ENCODE data around the gene FIS1. TPM values are rescaled to one million over a fixed set of nuclear protein-coding genes. Genes with fewer than 3 reads are reported as not detected.

Gene FIS1
- total RNA-seq, 1 donor from 2014 or later, result 147 TPM

DNA sequence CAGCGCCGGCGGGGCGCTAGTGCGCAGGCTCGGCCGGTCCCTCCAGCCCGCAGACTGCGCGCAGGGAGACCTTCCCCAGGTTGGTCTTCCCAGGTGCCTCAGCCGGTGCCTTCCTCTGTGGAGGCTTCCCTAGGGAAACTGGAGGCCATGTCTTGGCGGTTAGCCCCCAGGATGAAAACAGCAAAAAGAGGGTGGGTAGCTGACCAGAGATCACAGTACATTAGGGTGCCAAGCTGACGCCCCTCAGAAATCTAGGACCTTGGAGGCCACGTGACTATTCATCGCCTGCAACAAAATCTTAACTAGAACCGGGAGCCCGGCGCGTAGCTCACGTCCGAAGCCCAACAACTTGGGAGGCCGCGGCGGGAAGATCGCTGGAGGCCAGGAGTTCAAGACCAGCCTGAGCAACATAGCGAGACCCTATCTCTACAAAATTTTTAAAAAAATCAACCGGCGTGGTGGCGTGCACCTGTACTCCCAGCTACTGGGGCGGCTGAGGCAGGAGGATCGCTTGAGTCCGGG is 327 bp upstream of the FIS1 start:
- Histone ChIP-seq H3K4me3 (peak overlapping the region; percentile 65), H3K4me1 (peaks cover 14% of the 10 kb centered on the region), H3K27ac (peak overlapping the region; percentile 83), H3K9me3 (no peaks in the 10 kb centered on the region), H3K27me3 (no peaks in the 10 kb centered on the region), H3K36me3 (peaks cover 16% of the 10 kb centered on the region)
- intact Hi-C loops (cut with DNase I), result no loop called here
- TF ChIP-seq, protein P1, sequence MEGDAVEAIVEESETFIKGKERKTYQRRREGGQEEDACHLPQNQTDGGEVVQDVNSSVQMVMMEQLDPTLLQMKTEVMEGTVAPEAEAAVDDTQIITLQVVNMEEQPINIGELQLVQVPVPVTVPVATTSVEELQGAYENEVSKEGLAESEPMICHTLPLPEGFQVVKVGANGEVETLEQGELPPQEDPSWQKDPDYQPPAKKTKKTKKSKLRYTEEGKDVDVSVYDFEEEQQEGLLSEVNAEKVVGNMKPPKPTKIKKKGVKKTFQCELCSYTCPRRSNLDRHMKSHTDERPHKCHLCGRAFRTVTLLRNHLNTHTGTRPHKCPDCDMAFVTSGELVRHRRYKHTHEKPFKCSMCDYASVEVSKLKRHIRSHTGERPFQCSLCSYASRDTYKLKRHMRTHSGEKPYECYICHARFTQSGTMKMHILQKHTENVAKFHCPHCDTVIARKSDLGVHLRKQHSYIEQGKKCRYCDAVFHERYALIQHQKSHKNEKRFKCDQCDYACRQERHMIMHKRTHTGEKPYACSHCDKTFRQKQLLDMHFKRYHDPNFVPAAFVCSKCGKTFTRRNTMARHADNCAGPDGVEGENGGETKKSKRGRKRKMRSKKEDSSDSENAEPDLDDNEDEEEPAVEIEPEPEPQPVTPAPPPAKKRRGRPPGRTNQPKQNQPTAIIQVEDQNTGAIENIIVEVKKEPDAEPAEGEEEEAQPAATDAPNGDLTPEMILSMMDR (IDR thresholded peaks at IDR 0.05), result no peak
- ATAC-seq, result no peak
- DNase-seq, result peak; percentile 63

DNA sequence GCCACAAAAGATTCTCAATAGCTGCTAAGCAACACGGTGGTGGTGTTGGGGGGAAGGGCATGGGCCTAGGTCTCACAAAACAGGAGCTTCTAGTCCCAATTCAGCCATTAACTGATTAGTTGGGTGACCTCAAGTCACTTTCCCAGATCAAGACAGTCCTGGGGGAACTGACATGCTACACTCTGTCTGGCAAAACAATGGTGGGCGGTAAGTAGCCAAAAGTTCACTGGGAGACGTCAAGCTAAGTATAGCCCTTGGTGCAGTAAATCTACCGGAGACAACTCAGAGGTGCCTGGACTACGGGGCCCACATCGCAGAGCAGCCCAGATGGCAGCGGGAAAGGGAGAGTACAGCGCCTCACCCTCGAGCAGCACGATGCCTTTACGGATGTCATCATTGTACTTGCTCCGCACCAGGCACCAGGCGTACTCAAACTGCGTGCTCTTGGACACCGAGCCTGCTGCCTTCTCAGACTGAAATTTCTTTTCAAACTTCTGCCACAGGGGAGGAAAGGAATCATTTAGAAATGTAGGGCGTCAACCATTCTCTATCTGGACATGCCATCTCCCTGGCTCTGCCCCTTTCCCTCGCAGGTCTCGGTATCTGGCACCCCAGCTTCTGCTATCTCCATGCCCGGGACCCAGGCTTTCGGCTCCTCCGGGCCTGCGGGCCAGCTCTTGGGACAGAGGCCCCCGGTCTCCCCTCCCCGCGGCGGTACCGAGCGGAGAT is 1.1 kb downstream of the FIS1 start:
- intact Hi-C loops (cut with DNase I), result no loop called here
- Histone ChIP-seq H3K4me3 (peak overlapping the region; percentile 65), H3K27ac (peak overlapping the region; percentile 83), H3K36me3 (peaks cover 24% of the 10 kb centered on the region), H3K27me3 (no peaks in the 10 kb centered on the region), H3K4me1 (peaks cover 9% of the 10 kb centered on the region), H3K9me3 (no peaks in the 10 kb centered on the region)
- ATAC-seq, result no peak
- TF ChIP-seq, protein P1 (IDR thresholded peaks at IDR 0.05), result no peak
- DNase-seq, result no peak

DNA sequence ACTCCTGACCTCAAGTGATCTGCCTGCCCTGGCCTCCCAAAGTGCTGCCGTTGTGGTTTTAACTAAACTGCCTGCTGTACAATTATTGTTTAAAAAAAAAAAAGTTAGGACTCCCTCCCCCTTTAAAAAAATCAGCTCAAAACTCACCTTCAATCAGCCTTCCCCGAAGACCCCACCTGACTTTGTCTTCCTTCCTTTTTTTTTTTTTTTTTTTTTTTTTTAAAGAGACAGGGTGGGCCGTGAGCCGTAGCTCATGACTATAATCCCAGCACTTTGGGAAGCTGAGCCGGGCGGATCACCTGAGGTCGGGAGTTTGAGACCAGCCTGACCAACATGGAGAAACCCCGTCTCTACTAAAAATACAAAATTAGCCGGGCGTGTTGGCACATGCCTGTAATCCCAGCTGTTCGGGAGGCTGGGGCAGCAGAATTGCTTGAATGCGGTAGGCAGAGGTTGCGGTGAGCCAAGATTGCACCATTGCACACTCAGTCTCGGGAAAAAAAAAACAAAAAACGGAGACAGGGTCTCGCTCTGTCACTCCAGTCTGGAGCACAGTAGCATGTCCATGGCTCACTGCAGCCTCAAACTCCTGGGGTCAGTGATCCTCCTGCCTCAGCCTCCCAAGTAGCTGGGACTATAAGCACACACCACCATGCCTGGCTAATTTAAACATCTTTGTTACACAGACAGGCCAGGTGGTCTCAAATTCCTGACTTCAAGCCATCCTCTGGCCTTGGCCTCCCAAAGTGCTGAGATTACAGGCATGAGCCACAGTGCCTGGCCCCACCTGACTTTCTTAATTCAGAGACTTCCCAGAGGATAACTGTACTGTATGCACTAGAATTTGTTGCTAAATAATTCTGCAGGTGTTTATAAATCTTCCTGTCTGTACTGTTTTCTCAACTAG is 3.2 kb downstream of the FIS1 start:
- Histone ChIP-seq H3K4me1 (peaks cover 20% of the 10 kb centered on the region), H3K27ac (no peak overlapping the region), H3K4me3 (no peak overlapping the region)

DNA sequence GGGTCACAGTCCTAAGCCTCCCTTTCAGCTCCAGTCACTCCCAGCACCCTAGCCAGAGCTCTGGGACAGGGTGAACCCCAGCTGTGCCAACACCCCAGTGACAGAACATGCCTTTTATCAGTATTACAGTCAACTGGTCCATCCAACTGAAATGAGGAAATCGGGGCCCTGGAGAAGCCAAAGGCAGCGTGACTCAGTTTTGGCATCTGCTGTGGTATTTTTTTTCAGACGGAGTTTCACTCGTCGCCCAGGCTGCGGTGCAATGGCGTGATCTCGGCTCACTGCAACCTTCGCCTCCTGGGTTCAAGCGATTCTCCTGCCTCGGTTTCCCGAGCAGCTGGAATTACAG is 3.9 kb downstream of the FIS1 start:
- peaks cover 31% of the 10 kb centered on the region for H3K36me3 ChIP-seq
- TF ChIP-seq, protein P1 (IDR thresholded peaks at IDR 0.05), result no peak
- H3K4me1 ChIP-seq, result peaks cover 20% of the 10 kb centered on the region
- ATAC-seq (no peak), DNase-seq (no peak)
- no peaks in the 10 kb centered on the region for H3K9me3 ChIP-seq
- H3K27me3 ChIP-seq, result no peaks in the 10 kb centered on the region
- H3K4me3 ChIP-seq, result no peak overlapping the region
- H3K27ac ChIP-seq, result peak overlapping the region; percentile 17
- intact Hi-C loops (cut with DNase I), result no loop called here

More for the DNA sequence above, 3.2 kb downstream of the FIS1 start:
- Histone ChIP-seq H3K36me3 (peaks cover 31% of the 10 kb centered on the region), H3K27me3 (no peaks in the 10 kb centered on the region), H3K9me3 (no peaks in the 10 kb centered on the region)
- ATAC-seq (no peak), DNase-seq (no peak)
- TF ChIP-seq, protein P1 (IDR thresholded peaks at IDR 0.05), result no peak
- intact Hi-C loops (cut with DNase I), result no loop called here

DNA sequence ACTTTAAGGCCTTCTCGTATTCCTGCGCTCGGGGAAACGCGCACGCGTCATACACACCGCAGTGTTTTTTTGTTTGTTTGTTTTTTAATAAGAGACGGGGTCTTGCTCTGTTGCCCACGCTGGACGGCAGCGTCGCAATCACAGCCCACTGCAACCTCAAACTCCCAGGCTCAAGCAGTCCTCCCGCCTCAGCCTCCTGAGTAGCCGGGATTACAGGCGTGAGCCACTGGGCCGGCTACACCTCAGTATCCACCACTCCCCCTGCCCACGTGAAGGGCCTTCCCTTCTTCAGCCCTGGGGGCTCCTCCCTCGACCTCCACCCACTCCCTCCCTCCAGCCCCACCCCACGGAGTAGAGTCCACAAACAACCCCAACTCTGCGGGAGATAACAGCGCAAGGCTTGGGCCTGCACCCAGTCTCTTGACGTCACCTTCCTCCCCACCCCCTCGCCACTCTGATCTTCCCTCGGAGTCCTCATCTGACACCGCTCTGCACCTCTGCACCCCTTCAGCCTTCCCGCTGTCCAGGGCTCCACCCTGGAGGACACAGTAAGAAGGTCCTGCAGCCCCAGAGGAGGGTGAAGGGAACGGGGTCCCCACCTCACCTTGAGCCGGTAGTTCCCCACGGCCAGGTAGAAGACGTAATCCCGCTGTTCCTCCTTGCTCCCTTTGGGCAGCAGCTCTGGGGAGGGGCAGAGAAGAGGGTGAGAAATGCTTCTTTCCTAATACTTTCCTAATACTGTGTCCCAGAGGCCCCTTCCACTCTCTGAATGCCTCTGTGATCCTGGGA is 4.5 kb downstream of the FIS1 start:
- no peaks in the 10 kb centered on the region for H3K27me3 ChIP-seq
- H3K4me1 ChIP-seq, result peaks cover 20% of the 10 kb centered on the region
- H3K9me3 ChIP-seq, result no peaks in the 10 kb centered on the region
- TF ChIP-seq, protein P1 (IDR thresholded peaks at IDR 0.05), result no peak
- peaks cover 31% of the 10 kb centered on the region for H3K36me3 ChIP-seq
- intact Hi-C loops (cut with DNase I), result no loop called here
- DNase-seq (no peak), ATAC-seq (no peak)
- H3K4me3 ChIP-seq, result no peak overlapping the region
- peak overlapping the region; percentile 65 for H3K27ac ChIP-seq
